VCaP (cell line): ENCODE measurements around the gene NCK1.
"Not testable (repeated sequence)": the region's sequence is repeated elsewhere in the genome, so short reads cannot be mapped to it uniquely, and the experiment has no call there.

Source experiments
- H3K27ac ChIP-seq: fragments of 450-650 bp; 2 replicates; pipeline ENCODE4 v1.5.1; 2017
- TF ChIP-seq, protein P1 (sequence below): fragments of 450-650 bp; conservative IDR thresholded peaks from 2 replicates; pipeline ENCODE4 v1.5.1; 2017; ENCODE audit warnings: mild to moderate bottlenecking, moderate library complexity

Gene NCK1

DNA sequence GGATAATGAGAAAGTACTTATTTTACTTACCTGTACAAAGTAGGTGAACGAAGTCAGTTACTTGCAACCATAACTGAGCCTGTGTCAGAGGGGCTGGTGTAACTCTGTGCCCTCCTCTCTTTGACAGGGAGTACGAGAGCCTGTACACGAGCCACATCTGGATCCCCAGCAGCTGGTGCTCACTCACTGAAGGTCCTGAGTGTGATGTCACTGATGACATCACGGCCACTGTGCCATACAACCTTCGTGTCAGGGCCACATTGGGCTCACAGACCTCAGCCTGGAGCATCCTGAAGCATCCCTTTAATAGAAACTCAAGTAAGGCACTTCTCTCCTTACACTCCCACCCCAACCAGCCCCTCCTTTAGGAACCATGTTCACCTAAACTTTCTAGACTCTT lies 120.0 kb downstream of the NCK1 start:
- no peak overlapping the region for H3K27ac ChIP-seq
- TF ChIP-seq, protein P1, sequence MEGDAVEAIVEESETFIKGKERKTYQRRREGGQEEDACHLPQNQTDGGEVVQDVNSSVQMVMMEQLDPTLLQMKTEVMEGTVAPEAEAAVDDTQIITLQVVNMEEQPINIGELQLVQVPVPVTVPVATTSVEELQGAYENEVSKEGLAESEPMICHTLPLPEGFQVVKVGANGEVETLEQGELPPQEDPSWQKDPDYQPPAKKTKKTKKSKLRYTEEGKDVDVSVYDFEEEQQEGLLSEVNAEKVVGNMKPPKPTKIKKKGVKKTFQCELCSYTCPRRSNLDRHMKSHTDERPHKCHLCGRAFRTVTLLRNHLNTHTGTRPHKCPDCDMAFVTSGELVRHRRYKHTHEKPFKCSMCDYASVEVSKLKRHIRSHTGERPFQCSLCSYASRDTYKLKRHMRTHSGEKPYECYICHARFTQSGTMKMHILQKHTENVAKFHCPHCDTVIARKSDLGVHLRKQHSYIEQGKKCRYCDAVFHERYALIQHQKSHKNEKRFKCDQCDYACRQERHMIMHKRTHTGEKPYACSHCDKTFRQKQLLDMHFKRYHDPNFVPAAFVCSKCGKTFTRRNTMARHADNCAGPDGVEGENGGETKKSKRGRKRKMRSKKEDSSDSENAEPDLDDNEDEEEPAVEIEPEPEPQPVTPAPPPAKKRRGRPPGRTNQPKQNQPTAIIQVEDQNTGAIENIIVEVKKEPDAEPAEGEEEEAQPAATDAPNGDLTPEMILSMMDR, result no peak

DNA sequence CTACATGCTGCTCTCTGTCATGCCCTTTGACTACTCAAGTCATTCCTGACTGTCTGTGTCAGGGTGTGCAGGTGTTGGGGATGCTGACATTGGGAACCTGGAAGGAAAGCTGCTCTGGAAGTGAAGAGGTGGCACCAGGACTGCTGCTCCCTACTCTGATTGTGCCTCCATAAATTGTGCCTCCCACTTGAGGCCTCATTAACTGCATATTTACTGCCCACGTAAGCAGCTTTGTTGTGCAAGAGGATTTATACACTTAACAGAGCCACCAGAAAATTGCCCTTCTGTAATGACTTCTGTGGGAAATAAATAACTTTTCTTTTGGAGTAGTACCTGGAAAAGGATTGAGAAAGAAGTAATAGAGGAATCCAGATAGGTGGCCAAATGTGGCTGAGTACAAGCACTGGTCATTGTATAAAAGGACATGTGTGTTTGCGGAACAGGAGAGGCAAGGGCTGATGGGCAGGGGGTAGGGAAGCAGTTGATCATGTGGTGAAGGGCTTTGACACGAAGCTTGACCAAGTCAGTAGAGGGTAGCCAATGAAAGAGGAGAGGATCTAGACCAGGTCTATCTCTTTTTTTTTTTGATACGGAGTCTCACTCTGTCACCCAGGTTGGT lies 120.6 kb downstream of the NCK1 start:
- no peak overlapping the region for H3K27ac ChIP-seq
- TF ChIP-seq, protein P1, result no peak

DNA sequence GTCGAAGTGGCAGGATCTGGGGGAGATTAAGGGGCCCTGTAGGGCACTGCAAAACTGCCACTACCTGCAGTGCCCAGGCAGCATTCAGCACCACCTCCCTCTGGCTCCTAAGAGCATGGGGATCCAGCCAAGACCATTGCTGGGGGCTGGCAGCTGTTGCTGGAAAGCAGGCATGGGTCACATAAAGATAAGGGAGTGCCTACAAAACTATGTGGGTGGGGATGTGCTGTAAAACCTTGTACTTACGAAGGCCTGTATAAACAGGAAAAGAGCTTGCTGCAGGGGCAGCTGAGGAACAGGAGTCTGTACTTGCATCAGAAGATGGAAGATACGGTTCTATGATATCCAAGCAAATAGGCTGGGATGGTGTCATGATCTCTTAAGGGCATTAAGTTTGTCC lies 122.8 kb downstream of the NCK1 start:
- TF ChIP-seq, protein P1, result no peak
- H3K27ac ChIP-seq, result no peak overlapping the region

DNA sequence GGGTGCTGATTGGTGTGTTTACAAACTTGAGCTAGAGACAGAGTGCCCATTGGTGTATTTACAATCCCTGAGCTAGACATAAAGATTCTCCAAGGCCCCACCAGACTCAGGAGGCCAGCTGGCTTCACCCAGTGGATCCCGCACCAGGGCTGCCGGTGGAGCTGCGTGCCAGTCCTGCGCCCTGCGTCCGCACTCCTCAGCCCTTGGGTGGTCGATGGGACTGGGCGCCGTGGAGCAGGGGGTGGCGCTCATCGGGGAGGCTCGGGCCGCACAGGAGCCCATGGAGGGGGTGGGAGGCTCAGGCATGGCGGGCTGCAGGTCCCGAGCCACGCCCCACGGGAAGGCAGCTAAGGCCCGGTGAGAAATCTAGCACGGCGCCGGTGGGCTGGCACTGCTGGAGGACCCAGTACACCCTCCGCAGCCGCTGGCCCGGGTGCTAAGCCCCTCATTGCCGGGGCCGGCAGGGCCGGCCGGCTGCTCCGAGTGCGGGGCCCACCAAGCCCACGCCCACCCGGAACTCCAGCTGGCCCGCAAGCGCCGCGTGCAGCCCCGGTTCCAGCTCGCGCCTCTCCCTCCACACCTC lies 125.5 kb downstream of the NCK1 start:
- H3K27ac ChIP-seq, result not testable (repeated sequence)

DNA sequence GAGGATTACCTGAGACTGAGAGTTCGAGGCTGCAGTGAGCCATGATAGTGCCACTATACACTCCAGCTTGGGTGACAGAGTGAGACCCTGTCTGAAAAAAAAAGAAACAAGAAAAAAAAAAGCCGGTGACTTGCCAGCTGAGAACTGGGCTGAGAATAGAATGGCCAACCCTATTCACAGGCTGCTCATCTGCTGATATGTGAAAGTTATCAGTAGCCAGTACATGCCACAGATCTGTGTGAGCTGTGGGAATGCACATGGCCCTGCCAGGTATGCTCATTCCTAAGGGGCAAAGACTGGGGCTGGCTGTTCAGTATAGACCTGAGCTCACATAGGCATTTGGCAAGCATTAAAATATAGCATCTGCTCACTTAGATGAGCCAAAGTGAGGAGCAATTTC lies 126.6 kb downstream of the NCK1 start:
- H3K27ac ChIP-seq, result no peak overlapping the region
- TF ChIP-seq, protein P1, result no peak

DNA sequence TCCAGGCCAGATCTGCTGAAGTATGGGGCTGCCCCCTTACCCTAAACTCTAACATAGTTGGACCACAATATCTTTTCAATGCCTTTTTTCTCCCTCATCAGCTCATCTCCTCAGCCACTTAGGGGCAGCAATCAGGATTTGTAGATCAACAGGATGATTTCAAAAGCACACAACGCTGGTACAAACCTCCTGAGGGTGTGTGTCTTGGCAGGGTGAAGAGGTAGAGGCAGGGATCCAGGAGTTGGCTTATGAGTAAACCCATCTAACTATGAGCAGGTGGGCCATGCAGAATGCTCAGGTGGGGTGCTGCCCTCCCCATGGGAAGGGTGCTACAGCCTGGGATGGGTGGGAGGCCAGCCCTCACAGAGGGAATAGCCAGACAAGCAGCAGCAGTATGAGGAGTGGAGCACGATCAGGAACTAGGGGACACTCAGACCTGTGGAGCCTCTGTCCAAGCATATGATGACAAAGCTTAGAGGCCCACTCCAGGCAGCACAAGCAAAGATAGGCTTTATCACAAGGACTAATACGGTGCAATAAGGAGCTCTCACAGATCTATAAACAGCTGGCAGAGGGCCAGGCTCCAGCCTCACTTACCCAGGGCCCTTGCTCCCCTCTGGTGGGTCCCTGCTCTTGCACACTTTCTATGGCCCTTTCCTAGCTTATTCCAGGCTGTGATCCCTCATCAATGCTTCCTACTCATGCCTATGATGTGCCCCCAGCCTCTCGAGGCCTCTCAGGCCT lies 127.9 kb downstream of the NCK1 start:
- TF ChIP-seq, protein P1, result no peak
- no peak overlapping the region for H3K27ac ChIP-seq

DNA sequence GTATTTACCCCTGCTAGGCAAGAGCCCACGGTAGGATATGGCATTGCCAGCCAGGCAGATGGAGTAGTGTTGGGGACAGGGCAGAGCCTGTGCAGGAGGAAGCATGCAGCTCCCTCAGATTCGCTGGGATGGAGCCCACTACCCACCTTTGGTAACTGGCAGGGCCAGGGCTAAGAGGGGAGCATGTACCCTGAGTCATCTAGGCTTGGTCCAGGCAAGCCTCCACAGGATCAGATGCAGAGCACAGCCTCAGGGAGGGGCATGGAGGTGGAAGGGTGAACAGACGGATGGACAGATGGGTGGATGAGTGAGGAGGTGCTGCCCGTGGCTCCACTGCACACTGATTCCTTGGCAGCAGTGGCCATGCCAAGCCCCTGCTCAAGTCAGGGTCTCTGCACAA lies 128.8 kb downstream of the NCK1 start:
- H3K27ac ChIP-seq, result no peak overlapping the region
- TF ChIP-seq, protein P1, result no peak

DNA sequence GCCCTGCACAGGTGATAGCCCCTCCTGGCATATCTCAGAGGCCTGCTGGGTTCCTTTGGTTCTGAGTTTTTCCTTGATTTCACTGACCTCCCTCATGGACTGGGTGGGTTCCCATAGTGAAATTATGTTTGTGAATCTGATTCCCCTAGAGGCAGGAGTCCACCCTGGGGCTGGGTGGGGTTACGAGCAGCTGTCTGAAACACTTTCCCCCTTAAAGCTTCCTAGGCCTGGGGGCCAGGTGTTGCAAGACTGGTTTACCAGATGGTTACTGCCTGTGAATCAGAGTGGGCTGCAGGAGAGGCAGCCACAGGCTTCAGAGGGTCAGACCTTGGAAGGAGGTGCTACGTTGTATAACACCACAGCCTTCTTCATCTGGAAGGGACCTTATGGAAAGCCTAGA lies 130.1 kb downstream of the NCK1 start:
- no peak overlapping the region for H3K27ac ChIP-seq
- TF ChIP-seq, protein P1, result no peak
